Measurements from ENCODE around the gene BUD23.

The BUD23 gene

DNA sequence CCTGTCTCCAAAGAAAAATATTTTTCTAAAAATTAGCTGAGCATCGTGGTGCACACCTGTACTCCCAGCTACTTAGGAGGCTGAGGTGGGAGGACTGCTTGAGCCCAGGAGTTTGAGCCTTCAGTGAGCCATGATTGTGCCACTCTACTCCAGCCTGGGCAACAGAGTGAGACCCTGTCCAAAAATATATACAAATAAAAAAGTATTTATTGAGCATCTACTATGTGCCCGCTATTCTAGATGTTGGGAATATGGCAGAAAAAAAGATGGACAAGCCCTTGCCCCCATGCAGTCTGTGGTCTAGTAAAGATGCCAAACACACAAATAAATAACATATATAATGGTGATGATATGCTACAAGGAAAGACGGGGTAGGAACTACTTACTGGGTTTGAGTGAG is 40.4 kb downstream of the BUD23 start:
- no peaks in the 10 kb centered on the region for H3K27me3 ChIP-seq (ENCODE audit: low read depth)
- peaks cover 4% of the 10 kb centered on the region; the same call in 1 of the 2 replicates for H3K4me1 ChIP-seq
- no peaks in the 10 kb centered on the region for H3K36me3 ChIP-seq (replicated peaks)
- no peaks in the 10 kb centered on the region for H3K9me3 ChIP-seq
- in situ Hi-C loops (cut with MboI; ENCODE audit: low sequenced_read_pairs) = no loop called here
- DNase-seq (ENCODE audit: low spot score in 2 of 2) = no peak
- no peak overlapping the region for H3K4me3 ChIP-seq

DNA sequence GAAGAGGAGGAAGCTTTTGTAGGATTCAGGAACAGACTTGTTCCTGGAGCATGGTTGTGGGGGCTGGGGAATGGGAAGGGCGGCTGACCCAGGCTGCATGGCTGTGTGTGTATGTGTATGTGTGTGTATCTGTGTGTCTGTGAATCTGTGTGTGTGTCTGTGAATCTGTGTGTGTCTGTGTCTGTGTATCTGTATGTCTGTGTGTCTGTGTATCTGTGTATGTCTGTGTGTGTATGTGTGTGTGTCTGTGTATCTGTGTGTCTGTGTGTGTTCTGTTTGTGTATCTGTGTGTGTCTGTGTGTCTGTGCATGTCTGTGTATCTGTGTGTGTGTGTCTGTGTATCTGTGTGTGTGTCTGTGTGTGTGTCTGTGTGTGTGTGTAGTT is 42.7 kb downstream of the BUD23 start:
- DNase-seq (ENCODE audit: low spot score in 2 of 2) = no peak
- in situ Hi-C loops (cut with MboI; ENCODE audit: low sequenced_read_pairs) = no loop called here
- no peak overlapping the region for H3K4me3 ChIP-seq
- no peaks in the 10 kb centered on the region for H3K36me3 ChIP-seq (replicated peaks)
- H3K27me3 ChIP-seq (ENCODE audit: low read depth) = no peaks in the 10 kb centered on the region
- H3K9me3 ChIP-seq = no peaks in the 10 kb centered on the region
- H3K4me1 ChIP-seq = no peaks in the 10 kb centered on the region

GRCh38 chr7:73727952-73728351 is 44.6 kb downstream of the BUD23 start:
- no peak overlapping the region for H3K4me3 ChIP-seq
- no peaks in the 10 kb centered on the region for H3K9me3 ChIP-seq
- DNase-seq (ENCODE audit: low spot score in 2 of 2) = no peak
- in situ Hi-C loops (cut with MboI; ENCODE audit: low sequenced_read_pairs) = no loop called here
- no peaks in the 10 kb centered on the region for H3K36me3 ChIP-seq (replicated peaks)
- H3K4me1 ChIP-seq = no peaks in the 10 kb centered on the region
- no peaks in the 10 kb centered on the region for H3K27me3 ChIP-seq (ENCODE audit: low read depth)

- H3K4me1 ChIP-seq = no peaks in the 10 kb centered on the region
- DNase-seq (ENCODE audit: low spot score in 2 of 2) = no peak
- no peaks in the 10 kb centered on the region for H3K36me3 ChIP-seq (replicated peaks)
- no peaks in the 10 kb centered on the region for H3K27me3 ChIP-seq (ENCODE audit: low read depth)
- H3K4me3 ChIP-seq = no peak overlapping the region
- H3K9me3 ChIP-seq = no peaks in the 10 kb centered on the region
- in situ Hi-C loops (cut with MboI; ENCODE audit: low sequenced_read_pairs) = no loop called here
Observed at GRCh38 chr7:73728551-73728950, 45.2 kb downstream of the BUD23 start.

DNA sequence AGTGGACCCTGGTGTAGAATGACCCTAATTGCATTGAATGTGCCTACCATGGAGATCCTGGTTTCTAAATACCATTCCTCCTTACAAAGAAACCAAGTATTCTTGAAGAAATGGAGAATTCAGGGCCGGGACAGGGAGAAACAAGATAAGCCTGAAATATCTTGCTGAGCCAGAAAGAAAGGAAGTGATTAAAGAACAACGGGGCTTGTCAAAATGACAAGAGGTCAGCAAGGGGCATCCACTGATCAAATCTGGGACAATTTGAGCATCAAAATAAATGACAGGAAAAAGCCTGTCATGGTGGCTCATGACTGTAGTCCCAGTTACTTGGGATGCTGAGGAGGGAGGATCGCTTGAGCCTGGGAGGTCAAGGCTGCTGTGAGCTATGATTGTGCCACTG is 47.1 kb downstream of the BUD23 start:
- no peaks in the 10 kb centered on the region for H3K4me1 ChIP-seq
- no peak overlapping the region for H3K4me3 ChIP-seq
- no peaks in the 10 kb centered on the region for H3K27me3 ChIP-seq (ENCODE audit: low read depth)
- H3K36me3 ChIP-seq (replicated peaks) = no peaks in the 10 kb centered on the region
- no peak for DNase-seq (ENCODE audit: low spot score in 2 of 2)
- H3K9me3 ChIP-seq = no peaks in the 10 kb centered on the region
- in situ Hi-C loops (cut with MboI; ENCODE audit: low sequenced_read_pairs) = loop anchor here (5.0 to 10.0 kb wide), 2 partner anchors 123 to 396 kb away; no protein-coding TSS in a partner anchor

DNA sequence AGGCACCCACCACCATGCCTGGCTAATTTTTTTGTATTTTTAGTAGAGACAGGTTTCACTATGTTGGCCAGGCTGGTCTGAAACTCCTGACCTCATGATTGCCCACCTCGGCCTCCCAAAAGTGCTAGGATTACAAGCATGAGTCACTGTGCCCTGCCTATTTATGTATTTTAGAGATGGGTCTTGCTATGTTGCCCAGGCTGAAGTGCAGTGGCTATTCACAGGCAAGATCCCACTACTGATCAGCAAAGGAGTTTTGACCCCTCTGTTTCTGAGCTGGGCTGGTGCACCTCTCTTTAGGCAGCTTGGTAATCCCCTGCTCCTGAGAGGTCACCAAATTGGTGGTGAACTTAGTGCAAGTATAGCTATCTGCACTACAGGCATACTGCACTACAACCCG is 49.0 kb downstream of the BUD23 start:
- no peaks in the 10 kb centered on the region for H3K27me3 ChIP-seq (ENCODE audit: low read depth)
- DNase-seq (ENCODE audit: low spot score in 2 of 2) = no peak
- H3K36me3 ChIP-seq (replicated peaks) = peaks cover 8% of the 10 kb centered on the region
- no peaks in the 10 kb centered on the region for H3K9me3 ChIP-seq
- in situ Hi-C loops (cut with MboI; ENCODE audit: low sequenced_read_pairs) = loop anchor here (5.0 to 10.0 kb wide), 2 partner anchors 125 to 398 kb away; no protein-coding TSS in a partner anchor
- H3K4me1 ChIP-seq = no peaks in the 10 kb centered on the region
- H3K4me3 ChIP-seq = no peak overlapping the region

- Histone ChIP-seq H3K36me3 (replicated peaks) (peaks cover 12% of the 10 kb centered on the region), H3K4me3 (no peak overlapping the region), H3K27me3 (ENCODE audit: low read depth) (no peaks in the 10 kb centered on the region), H3K9me3 (no peaks in the 10 kb centered on the region), H3K4me1 (no peaks in the 10 kb centered on the region)
- DNase-seq (ENCODE audit: low spot score in 2 of 2) = peak; percentile 81 to 92
- in situ Hi-C loops (cut with MboI; ENCODE audit: low sequenced_read_pairs) = loop anchor here (5.0 to 10.0 kb wide), 2 partner anchors 128 to 400 kb away; no protein-coding TSS in a partner anchor
Observed at GRCh38 chr7:73734619-73735527, 51.5 kb downstream of the BUD23 start.

GRCh38 chr7:73735528-73735905 is 52.1 kb downstream of the BUD23 start:
- Histone ChIP-seq H3K36me3 (replicated peaks) (peaks cover 12% of the 10 kb centered on the region), H3K9me3 (no peaks in the 10 kb centered on the region), H3K4me1 (no peaks in the 10 kb centered on the region), H3K27me3 (ENCODE audit: low read depth) (no peaks in the 10 kb centered on the region), H3K4me3 (no peak overlapping the region)
- in situ Hi-C loops (cut with MboI; ENCODE audit: low sequenced_read_pairs) = loop anchor here (10.0 kb wide), 1 partner anchor 401 kb away; no protein-coding TSS in a partner anchor
- DNase-seq (ENCODE audit: low spot score in 2 of 2) = no peak

DNA sequence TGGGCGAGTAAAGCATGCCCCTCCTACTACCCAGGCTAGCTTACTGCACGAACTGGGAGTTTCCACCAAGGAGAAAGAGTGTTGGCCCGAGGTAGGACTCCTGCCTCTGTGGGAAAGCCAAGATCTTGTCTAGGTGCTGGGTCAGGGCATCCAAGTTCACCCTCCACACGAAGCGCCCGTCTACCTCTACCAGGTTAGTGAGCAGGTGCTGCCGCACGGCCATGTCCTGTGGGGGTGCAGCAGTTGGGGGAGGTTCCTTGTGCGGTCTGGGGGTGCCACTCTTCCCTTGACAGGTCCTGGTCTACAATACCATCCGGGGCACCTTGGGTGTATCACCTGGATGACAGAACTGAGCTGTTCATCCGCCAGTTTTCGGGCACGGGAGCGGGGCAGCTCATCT is 53.5 kb downstream of the BUD23 start:
- Histone ChIP-seq H3K4me3 (no peak overlapping the region), H3K4me1 (no peaks in the 10 kb centered on the region), H3K36me3 (replicated peaks) (peaks cover 12% of the 10 kb centered on the region), H3K27me3 (ENCODE audit: low read depth) (no peaks in the 10 kb centered on the region), H3K9me3 (no peaks in the 10 kb centered on the region)
- DNase-seq (ENCODE audit: low spot score in 2 of 2) = no peak
- in situ Hi-C loops (cut with MboI; ENCODE audit: low sequenced_read_pairs) = loop anchor here (10.0 kb wide), 1 partner anchor 402 kb away; no protein-coding TSS in a partner anchor

DNA sequence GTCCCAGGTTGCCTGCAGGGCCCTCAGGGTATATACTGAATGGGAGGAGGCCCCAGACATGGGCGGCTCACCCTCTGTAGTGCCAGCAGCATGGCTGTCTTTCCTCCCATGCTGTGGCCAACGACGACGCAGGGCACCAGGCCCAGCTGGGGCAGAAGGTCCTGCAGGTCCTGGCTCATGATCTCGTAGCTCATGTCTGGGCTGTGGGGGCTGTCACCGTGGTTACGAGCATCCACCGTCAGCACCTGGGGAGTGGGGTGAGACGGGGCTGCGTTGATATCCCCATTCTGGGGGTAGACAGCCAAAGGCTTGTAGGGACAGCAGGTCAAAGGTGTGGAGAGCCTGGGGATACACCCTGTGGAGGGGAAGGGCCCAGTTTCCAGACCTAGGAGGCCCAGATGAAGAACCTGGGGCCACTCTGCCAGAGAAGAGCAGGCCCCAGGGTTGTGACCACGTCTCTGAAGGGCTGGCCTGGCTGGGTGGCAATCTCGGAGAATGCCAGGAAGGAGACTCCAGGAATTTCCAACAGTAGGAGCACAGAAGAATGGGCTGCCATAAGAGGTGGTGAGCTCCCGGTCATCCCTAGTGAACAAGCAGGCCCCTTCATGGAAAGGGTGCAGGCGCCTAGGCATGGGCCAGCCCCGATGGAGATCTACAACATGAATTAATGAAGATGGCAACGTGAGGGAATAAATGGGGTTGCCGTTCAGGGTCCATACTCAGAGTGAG is 54.3 kb downstream of the BUD23 start:
- H3K9me3 ChIP-seq = no peaks in the 10 kb centered on the region
- H3K4me3 ChIP-seq = peak overlapping the region; percentile 68
- H3K4me1 ChIP-seq = no peaks in the 10 kb centered on the region; the same call in 1 of the 2 replicates
- in situ Hi-C loops (cut with MboI; ENCODE audit: low sequenced_read_pairs) = loop anchor here (10.0 kb wide), 1 partner anchor 403 kb away; no protein-coding TSS in a partner anchor
- no peaks in the 10 kb centered on the region for H3K27me3 ChIP-seq (ENCODE audit: low read depth)
- peaks cover 12% of the 10 kb centered on the region for H3K36me3 ChIP-seq (replicated peaks)
- no peak for DNase-seq (ENCODE audit: low spot score in 2 of 2)

DNA sequence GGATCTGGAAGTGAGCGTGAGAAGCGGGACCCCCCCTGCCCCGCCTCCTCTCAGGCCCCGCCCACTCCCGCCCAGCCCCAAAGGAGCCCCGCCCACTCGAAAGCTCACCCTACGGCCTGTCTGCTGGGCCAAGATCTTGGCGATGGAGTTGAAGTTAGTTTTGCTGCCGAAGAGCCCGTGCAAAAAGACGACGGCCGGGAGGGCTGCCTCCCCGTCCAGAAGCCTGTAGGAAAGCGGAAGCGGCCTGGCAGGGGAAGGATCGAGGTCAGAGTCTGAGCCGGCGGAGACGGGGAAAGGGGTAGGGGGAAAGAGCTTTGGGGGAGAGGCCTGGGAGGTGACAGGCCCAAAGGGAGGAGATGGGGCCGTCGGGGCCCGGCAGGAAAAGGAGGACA is 54.8 kb downstream of the BUD23 start:
- Histone ChIP-seq H3K9me3 (no peaks in the 10 kb centered on the region), H3K4me1 (peaks cover 4% of the 10 kb centered on the region), H3K27me3 (ENCODE audit: low read depth) (no peaks in the 10 kb centered on the region), H3K36me3 (replicated peaks) (peaks cover 12% of the 10 kb centered on the region), H3K4me3 (peak overlapping the region; percentile 68)
- in situ Hi-C loops (cut with MboI; ENCODE audit: low sequenced_read_pairs) = loop anchor here (10.0 kb wide), 1 partner anchor 403 kb away; no protein-coding TSS in a partner anchor
- DNase-seq (ENCODE audit: low spot score in 2 of 2) = peak; percentile 25 to 86

DNA sequence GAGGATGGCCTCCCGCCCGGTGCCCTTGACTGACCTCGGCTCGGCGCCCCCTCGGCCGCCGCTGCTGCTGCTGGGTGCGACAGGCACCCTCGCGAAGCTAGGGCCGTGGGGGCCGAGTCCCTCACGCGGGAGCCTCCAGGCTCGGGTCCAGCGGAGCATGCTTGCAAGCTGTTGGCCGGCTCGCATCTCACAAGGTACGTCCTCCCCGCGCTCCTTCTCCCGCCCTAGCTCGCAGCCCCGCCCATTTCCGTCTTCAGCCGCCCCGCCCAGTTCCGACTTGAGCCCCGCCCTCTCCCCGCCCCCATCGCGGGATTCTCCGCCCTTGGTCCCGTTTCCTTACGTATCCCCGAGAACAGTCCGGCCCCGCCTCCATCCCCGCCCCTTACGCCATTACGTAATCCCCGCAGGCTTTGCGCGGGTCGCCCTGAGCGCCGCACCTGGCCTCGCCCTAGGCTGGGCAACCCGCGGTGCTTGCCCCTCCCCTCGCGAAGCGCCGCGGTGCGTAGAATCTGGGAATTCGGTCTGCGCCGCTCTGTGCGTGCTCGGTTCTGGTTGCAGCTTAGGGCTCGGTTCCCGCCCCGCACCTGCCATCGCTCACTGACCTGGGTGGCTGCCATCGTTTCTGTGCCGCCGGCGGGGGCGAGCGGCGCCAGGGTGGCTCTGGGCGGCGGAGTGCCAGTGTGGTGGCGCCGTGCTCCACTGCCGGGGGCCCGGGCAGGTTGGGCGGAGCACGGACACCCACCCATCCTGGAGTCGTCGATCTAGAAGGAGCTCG is 55.4 kb downstream of the BUD23 start, which contains the start of gene ABHD11:
ABHD11 (minus strand) TSS at position 191 of the 775 bp plus-strand sequence; CDS start at position 159, 32 bp downstream.
- Histone ChIP-seq H3K27me3 (ENCODE audit: low read depth) (no peaks in the 10 kb centered on the region), H3K36me3 (replicated peaks) (peaks cover 12% of the 10 kb centered on the region), H3K4me1 (peaks cover 8% of the 10 kb centered on the region), H3K9me3 (no peaks in the 10 kb centered on the region), H3K4me3 (peak within 1 kb of the TSS; percentile 68)
- in situ Hi-C loops (cut with MboI; ENCODE audit: low sequenced_read_pairs) = loop anchor here (10.0 kb wide), 1 partner anchor 404 kb away; no protein-coding TSS in a partner anchor
- peak; percentile 90 to 99 for DNase-seq (ENCODE audit: low spot score in 2 of 2)

GRCh38 chr7:73739387-73739767 is 56.0 kb downstream of the BUD23 start:
- Histone ChIP-seq H3K27me3 (ENCODE audit: low read depth) (no peaks in the 10 kb centered on the region), H3K4me1 (peaks cover 8% of the 10 kb centered on the region), H3K9me3 (no peaks in the 10 kb centered on the region), H3K4me3 (peak overlapping the region; percentile 68), H3K36me3 (replicated peaks) (peaks cover 12% of the 10 kb centered on the region)
- in situ Hi-C loops (cut with MboI; ENCODE audit: low sequenced_read_pairs) = loop anchor here (10.0 kb wide), 1 partner anchor 405 kb away; no protein-coding TSS in a partner anchor
- DNase-seq (ENCODE audit: low spot score in 2 of 2) = no peak
